Islet of Langerhans (tissue), 1 donor: Measurements from ENCODE around the gene ARSB.

ENCODE experiments used
- FAIRE-seq: peaks from one replicate; lab custom pipeline; 2011; peaks lifted over from hg19 to GRCh38; lab: Jason Lieb, UNC

Gene ARSB

GRCh38 chr5:78830528-78831046 is 154.5 kb downstream of the ARSB start:
- no peak for FAIRE-seq

- FAIRE-seq = no peak
These were observed 155.1 kb downstream of the ARSB start for GRCh38 chr5:78829811-78830527.

GRCh38 chr5:78827725-78828124 is 157.4 kb downstream of the ARSB start:
- no peak for FAIRE-seq

- FAIRE-seq = no peak
These were observed 160.3 kb downstream of the ARSB start for GRCh38 chr5:78824831-78825281.

GRCh38 chr5:78823196-78823595 is 161.9 kb downstream of the ARSB start:
- no peak for FAIRE-seq

- no peak for FAIRE-seq
These were observed 163.5 kb downstream of the ARSB start for GRCh38 chr5:78821536-78822021.

GRCh38 chr5:78819707-78820106 is 165.4 kb downstream of the ARSB start:
- no peak for FAIRE-seq

- FAIRE-seq = no peak
These were observed 165.9 kb downstream of the ARSB start for GRCh38 chr5:78819166-78819565.

GRCh38 chr5:78816143-78816765 is 168.9 kb downstream of the ARSB start:
- no peak for FAIRE-seq

GRCh38 chr5:78813906-78814530 is 171.1 kb downstream of the ARSB start:
- FAIRE-seq = no peak

- no peak for FAIRE-seq
These were observed 171.8 kb downstream of the ARSB start for GRCh38 chr5:78813286-78813685.

GRCh38 chr5:78811866-78812265 is 173.2 kb downstream of the ARSB start:
- no peak for FAIRE-seq

GRCh38 chr5:78811121-78811817 is 173.8 kb downstream of the ARSB start:
- no peak for FAIRE-seq

GRCh38 chr5:78810098-78810920 is 174.8 kb downstream of the ARSB start:
- FAIRE-seq = no peak

- FAIRE-seq = no peak
These were observed 175.7 kb downstream of the ARSB start for GRCh38 chr5:78809444-78809843.

GRCh38 chr5:78808818-78809217 is 176.3 kb downstream of the ARSB start:
- FAIRE-seq = no peak

GRCh38 chr5:78808380-78808779 is 176.7 kb downstream of the ARSB start:
- FAIRE-seq = no peak

- FAIRE-seq = no peak
These were observed 178.6 kb downstream of the ARSB start for GRCh38 chr5:78806544-78806943.

GRCh38 chr5:78805474-78806124 is 179.5 kb downstream of the ARSB start:
- FAIRE-seq = no peak

- no peak for FAIRE-seq
These were observed 180.1 kb downstream of the ARSB start for GRCh38 chr5:78804995-78805394.

GRCh38 chr5:78803941-78804340 is 181.2 kb downstream of the ARSB start:
- FAIRE-seq = no peak
